ENCODE measurements around the gene RNPEPL1.

Gene RNPEPL1

DNA sequence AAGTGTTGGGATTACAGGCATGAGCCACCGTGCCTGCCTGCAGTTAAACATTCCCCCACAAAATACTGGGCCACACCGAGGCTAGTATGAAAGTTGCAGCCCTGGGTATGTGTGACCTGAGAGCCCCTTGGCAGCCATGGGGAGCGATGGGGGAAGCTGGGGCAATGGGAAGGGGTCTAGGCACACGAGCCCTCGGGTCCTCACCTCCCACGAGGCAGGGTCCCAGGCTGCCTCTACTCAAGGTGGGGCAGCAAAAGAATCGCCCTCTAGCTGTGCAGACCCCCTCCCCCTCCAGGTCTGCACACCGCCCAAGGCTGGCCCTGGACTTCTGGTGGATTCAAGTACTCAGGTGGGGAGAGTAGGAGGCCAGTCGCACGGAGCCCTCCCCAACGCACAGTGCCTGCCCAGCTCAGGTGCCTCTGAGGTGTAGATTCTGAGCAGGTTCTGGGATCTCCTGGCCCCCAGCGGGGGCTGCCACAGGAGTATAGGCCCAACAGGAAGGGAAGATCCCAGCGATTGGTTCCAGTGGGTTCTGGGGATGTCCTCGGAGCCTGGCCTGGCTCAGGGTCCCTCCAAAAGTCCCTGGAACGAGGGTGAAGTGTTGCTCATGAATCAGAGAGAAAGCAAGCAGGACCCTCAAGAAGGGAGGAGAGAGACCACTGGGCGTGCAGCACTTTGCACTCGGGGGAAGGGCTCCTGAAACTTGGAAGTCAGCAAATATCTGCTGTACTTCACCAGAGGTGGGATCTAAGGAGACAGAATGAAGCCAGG lies 59.6 kb downstream of the RNPEPL1 start:
- no peak for DNase-seq

DNA sequence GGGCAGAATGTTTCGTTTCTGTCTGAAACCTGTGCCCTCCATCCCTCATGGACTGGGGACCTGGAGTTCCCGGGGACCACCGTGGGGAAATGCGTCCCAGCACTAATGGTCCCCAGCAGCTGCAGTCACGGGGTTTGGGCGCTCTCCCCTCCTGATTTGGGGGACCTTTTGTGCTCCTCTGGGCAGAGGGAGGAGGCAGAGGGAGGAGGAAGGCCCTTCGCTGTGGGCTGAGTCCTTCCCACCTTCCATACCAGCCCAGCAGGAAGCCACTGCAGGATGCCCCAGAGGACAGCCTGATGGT lies 60.2 kb downstream of the RNPEPL1 start:
- DNase-seq = no peak

- DNase-seq = no peak
Observed at GRCh38 chr2:240628808-240629618, 60.7 kb downstream of the RNPEPL1 start.

GRCh38 chr2:240629619-240629967 lies 61.3 kb downstream of the RNPEPL1 start:
- DNase-seq = no peak

GRCh38 chr2:240629968-240630770 lies 61.9 kb downstream of the RNPEPL1 start:
- no peak for DNase-seq
